ENCODE data around the gene FBN1. TPM values are rescaled to one million over a fixed set of nuclear protein-coding genes. Genes with fewer than 3 reads are reported as not detected.

FBN1 gene
- total RNA-seq, 1 donor from 2014 or later, result 808 TPM

DNA sequence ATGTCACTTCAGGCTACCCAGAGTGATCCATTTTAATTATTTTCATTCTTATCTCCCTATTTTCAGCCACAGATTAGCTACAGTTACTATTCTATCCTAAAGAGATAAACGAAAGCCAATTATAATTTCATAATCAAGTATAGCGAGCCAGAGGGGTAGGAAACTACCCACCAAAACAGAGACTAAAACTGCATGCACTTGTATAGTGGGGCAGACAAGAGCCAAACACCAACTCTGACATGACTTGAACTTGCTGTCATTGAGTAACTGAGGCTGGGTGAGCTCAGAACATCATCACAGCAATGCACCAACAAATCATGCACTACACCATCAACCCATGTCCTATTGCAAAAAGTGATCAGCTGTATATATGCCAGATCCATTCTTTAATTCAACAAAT lies 64.8 kb downstream of the FBN1 start:
- no peak for DNase-seq (ENCODE audit: low read depth)

DNA sequence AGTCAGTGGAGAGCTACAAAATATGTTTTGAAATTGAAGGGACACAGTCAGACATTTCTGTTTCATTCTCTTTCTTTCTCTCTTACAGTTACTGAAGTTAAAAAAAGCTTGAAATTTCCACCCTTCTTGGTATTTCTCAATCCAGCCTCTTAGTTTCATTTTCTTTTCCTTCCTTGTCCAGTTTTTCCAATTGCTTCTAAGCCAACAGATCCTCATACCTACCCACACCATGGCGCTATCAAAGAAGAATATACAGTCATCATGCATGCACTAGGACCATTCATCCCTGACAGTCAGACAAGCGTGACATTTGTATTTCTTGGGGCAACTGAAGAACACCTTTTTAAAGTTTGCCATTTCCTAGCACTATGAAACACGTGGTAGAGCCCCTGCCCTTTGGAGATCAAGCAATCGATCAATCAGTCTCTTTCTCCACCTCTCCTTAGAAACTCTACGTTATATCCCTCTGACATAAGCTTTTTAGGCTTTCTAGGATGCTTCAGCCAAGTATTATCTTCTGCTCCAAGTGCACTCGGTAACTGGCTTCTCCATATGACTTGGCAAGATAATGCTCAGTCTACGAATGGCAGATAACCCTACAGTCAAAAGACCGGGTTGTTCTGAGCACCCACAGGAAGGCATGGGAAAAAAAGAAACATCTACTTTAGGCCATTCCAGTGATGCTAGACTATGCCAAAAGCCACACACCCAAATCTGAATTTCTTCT lies 65.4 kb downstream of the FBN1 start:
- peak; percentile 58 for DNase-seq (ENCODE audit: low read depth)

DNA sequence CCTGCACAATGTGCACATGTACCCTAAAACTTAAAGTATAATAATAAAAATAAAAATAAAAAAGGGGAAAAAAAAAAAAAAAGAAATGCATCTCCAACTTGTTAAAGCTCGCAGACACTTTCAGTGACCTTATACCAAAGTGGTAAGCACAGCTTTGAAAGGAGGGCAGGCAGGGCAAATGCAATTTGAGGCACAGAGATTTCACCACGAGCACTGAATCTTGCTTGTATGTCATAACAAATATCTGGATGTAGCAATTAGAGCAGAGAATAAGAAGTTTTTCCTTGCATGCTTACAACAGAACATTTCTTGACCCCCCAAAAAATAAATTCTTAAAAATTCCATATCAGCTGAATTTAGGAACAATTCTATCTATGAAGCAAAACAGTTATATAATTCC lies 66.5 kb downstream of the FBN1 start:
- no peak for DNase-seq (ENCODE audit: low read depth)

DNA sequence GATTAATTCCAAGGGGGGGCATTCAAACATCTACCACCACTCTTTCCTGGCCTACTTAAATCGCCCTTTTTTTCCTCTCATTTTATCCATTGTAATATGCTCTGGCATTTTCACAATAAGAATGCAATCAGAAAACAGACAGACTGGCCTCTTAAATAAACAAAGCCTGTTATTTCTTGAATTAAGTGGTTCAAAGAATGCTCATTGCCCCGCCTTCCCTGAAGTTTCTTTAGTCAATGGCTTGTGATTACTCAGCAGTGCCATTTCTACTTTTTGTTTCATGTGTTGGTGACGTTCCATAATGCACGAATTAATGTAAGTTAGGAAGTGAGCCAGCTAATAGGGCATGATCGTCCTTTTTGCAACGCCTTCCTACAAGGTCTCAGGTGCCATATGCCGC lies 68.0 kb downstream of the FBN1 start:
- peak; percentile 77 for DNase-seq (ENCODE audit: low read depth)

DNA sequence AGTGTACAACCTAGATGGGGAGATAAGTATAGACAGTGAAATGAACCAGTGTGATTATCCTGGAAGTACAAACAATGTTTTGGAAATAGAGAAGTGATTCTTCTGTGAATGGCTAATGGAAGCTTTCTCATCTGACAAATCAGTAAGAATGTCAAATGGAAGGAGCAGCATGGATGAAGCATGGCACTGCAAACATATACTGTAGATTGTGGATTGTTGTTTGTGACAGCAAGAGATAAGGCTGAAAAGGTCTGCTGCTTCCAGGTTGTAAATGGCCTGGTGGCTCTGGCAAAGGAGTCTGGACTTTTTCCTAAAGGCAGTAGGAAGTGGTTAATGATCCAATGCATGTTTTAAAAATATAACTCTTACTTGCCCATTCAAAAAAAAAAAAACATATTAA lies 71.3 kb downstream of the FBN1 start:
- no peak for DNase-seq (ENCODE audit: low read depth)

DNA sequence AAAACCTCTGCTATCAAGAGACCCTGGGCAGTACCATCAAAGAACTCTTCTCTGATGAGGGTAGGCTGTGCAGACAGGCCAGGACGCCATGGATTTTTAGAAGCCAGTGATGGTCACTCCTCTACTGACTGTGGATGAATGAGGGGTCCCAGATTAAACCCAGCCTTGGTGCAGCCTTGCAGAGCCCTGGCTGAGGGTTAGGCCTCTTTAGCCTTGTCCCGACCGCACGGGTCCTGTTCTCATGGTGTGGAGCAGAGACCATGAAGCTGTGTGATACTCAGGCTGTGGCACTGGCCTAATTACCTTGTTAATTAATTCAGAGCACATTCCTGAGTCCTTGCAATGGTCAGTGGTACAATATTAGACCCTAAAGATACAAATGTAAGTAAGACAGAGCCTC lies 71.7 kb downstream of the FBN1 start:
- DNase-seq (ENCODE audit: low read depth), result no peak

DNA sequence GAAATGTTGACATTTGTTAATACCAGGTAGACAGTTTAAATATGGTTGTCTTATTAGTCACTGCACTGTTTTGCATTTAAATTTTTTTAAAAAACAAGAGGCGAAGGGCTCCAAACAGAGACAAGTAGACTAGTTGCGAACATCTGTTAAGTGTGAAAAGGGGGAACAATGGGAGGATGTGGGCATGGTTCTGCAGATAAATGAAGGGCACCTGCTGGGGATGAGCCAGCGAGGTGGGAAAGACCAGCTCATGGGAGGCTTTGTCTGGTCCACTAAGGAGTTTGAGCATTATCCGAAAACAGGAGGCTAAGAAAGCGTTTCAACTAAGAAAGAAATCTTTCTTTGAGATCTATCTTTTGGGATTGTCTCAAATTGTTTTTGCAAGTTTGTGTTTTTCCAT lies 72.7 kb downstream of the FBN1 start:
- DNase-seq (ENCODE audit: low read depth), result no peak

GRCh38 chr15:48571510-48571909 lies 74.0 kb downstream of the FBN1 start:
- DNase-seq (ENCODE audit: low read depth), result no peak

- DNase-seq (ENCODE audit: low read depth), result peak; percentile 90
Observed at GRCh38 chr15:48570822-48571221, 74.7 kb downstream of the FBN1 start.

- DNase-seq (ENCODE audit: low read depth), result no peak
Observed at GRCh38 chr15:48569591-48570302, 75.8 kb downstream of the FBN1 start.

- DNase-seq (ENCODE audit: low read depth), result no peak
Observed at GRCh38 chr15:48566668-48567067, 78.8 kb downstream of the FBN1 start.

- peak; percentile 33 for DNase-seq (ENCODE audit: low read depth)
Observed at GRCh38 chr15:48565560-48566482, 79.7 kb downstream of the FBN1 start.

GRCh38 chr15:48564690-48565089 lies 80.8 kb downstream of the FBN1 start:
- no peak for DNase-seq (ENCODE audit: low read depth)

DNA sequence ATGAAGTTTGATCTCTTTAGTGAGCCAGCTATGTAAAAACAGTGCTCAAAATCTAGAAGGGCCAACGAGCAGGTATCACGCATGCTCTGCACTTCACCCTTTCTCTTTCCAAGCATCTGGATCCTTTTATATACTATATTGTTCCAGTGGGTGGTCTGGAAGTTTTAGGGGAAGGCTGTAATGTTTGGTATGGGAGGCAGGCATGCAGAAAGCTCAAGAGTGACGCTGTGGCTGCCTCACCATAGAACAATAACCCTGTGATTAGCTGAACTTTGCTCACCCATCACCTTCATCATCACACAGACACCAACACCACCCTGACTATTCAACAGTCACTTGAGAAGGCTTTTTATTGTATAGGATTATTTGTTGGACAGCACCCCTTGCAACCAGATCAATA lies 81.6 kb downstream of the FBN1 start:
- DNase-seq (ENCODE audit: low read depth), result peak; percentile 11

- no peak for DNase-seq (ENCODE audit: low read depth)
Observed at GRCh38 chr15:48560321-48561051, 85.0 kb downstream of the FBN1 start.

DNA sequence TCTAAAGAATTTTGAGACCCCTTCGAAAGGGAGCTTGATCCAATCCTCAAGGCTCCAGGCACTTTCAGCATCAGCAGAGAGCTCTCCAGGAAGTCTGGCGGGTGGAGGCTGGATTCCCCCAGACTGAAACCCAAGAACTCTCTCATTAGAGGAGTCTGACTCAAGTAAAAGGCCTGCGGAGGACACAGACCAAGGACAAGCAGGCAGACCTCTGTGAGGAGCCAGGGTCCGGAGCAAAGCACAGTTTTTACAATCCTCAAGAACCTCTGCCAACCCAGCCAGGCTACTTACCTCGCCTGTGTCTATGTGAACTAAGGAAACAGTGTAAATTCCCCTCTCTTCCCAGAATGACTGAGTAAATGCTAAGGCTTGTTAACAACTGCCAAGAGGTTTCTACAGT lies 86.2 kb downstream of the FBN1 start:
- peak; percentile 41 for DNase-seq (ENCODE audit: low read depth)

DNA sequence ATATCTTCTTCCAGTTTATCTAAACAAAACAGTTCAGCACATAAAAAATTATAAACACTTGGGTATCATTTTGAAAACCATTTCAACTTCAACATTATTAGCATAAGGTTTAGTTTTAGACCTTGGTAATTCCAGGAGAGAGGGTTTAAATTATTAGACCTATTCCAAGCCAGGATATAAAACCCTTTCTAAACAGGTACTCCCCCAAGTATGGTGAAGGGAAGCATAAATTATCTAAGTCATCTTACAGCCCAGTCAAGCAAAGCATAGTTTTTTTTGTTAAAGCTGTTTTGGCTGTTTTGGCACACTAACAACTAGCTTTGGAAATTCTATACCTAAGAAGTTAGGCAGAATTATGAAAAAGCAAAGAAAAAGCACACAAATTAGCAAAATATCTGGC lies 87.3 kb downstream of the FBN1 start:
- no peak for DNase-seq (ENCODE audit: low read depth)

DNA sequence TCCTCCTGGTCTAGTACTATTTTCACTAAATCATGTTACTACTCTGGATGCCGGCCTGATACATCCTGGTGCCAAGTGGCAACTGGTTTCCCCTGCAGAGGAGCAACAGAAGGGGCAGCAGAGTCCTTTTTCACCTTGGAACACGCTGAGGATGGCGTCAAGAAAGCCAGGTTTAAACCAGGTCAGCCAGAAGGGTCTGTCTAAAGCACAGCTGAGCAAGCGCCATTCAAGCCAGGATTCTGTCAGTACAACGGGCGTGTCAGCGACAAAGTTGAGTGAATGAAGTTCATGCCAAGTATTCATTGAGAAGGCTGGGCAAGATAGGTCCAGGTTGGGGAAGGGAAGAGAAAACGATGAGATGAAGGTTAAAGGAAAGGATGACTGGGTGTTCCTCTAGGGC lies 88.2 kb downstream of the FBN1 start:
- DNase-seq (ENCODE audit: low read depth), result no peak

DNA sequence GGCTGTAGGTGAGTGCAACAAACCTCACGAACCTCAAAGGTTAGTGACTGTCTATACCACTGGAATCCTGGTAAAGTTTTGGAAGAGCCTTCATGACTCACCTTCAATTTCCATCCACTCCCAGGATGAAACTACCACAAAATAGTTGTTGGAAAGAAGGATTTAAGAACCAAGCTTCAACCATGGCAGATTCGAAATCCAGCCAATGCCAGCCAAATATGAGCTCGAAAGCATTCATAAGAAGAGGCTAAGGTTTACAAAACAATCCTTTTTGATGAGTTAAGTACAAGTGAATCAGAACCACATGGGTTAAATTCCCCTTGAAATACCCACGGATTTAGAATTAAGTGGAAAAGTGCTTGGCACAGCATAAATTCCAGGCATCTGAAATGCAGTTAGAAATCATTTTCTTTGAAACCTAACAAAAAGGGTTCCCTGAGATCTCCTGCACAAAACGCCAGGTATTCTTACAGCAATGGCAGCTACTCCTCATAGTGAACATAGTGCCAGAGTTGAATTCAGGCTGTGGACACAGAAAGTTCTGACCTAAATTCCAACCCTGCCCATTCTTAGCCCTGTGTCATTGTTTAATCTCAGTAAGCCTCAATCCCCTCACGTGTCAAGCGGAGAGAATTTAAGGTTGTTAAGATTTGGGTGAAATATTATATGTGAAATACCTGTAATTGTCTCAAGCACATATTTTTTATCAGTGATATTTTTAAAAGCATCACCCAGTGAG lies 89.2 kb downstream of the FBN1 start:
- DNase-seq (ENCODE audit: low read depth), result no peak

DNA sequence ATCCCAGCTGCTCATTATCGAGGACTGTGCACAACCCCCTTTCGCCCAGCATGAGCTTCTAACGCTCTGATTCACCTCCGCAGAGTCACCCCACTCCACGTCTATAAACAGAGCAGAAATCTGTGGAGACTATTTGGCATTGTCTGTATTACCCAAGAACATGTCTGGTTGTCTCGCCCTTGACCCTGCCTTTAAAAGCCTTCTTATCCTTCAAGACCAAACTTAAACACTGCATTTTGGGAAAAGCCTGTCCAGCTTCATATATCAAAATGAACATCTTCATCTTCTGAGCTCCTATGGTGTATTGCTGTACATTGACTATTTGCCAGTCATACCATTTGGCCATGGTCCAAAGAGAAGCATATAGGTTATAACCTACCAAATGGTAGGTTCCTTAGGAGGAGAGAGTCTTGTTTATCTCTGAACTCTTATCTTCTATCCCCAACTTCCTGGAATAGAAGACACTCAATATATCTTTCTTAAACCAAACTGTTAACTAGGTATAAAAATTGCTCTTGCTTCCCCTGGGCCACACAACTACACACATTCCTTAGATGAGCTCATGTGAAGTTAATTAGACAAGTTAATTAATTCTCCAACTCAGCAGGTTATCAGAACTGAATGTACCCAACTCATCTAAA lies 90.1 kb downstream of the FBN1 start:
- DNase-seq (ENCODE audit: low read depth), result no peak

DNA sequence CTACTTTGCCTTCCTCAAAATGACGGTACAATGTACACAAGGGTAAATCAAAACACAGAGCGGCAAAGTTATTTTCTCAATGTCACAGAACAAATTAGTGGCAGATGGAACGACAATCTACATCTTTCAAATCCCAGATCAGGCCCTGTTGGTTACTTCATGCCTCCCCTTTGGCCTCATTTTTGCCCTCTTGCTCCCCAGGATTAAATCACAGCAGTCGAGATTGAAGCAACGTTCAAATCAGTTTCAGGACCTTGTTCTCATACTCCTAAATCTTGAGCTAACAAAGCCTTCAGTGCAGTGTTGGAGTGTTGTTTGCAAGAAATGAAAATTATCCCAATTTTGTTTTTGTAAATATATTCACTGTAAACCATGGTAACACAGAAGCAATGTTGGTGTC lies 91.4 kb downstream of the FBN1 start:
- DNase-seq (ENCODE audit: low read depth), result no peak
